BJ (cell line): Measurements from ENCODE around the gene IDS. TPM values are rescaled to one million over a fixed set of nuclear protein-coding genes. Genes with fewer than 3 reads are reported as not detected.
"Not testable (repeated sequence)": the region's sequence is repeated elsewhere in the genome, so short reads cannot be mapped to it uniquely, and the experiment has no call there.

Experiments
- CTCF ChIA-PET: fragments of 350-600 bp; formaldehyde crosslinking; extraction: SDS; loops from one replicate; lab custom pipeline; 2021; ENCODE audit warnings: antibody characterized with exemption, inconsistent platforms; lab: Yijun Ruan, JAX
- POLR2A ChIA-PET: fragments of 300-600 bp; sonication (Branson Sonifier 250); formaldehyde crosslinking; extraction: SDS; loops from one replicate; lab custom pipeline; 2021; ENCODE audit warnings: antibody characterized with exemption; lab: Charles Lee
- DNase-seq: peaks from one replicate; pipeline ENCODE4 v3.0.0-alpha.2; 2011; ENCODE audit warnings: low read depth
- H3K27me3 ChIP-seq: 2 replicates; pipeline ENCODE4 v1.6.0; 2011; ENCODE audit warnings: low read length; ENCODE audit not compliant: control insufficient read depth, insufficient read depth
- H3K36me3 ChIP-seq: 2 replicates; pipeline ENCODE4 v1.5.1; 2011; ENCODE audit warnings: low read length; ENCODE audit not compliant: control insufficient read depth, insufficient read depth
- H3K4me3 ChIP-seq: 2 replicates; pipeline ENCODE4 v1.5.1; 2011; ENCODE audit warnings: low read depth, mild to moderate bottlenecking, control low read depth, low read length
- CTCF ChIP-seq: IDR thresholded peaks from 2 replicates; pipeline ENCODE4 v1.5.1; 2011; ENCODE audit warnings: low read depth, mild to moderate bottlenecking, control low read depth, inconsistent platforms, low read length, moderate library complexity; ENCODE audit not compliant: insufficient read depth
- polyA plus RNA-seq: library from polyadenylated mRNA; depleted of rRNA; stranded (reverse); fragments of >200 nt; gene quantifications from 2 replicates; pipeline ENCODE4 v1.2.3, GENCODE V29; 2011

IDS gene
- polyA plus RNA-seq, 1 experiment, result 108 TPM

GRCh38 chrX:149491812-149492211, 13.3 kb downstream of the IDS start:
- H3K27me3 ChIP-seq, result no peaks in the 10 kb centered on the region
- no peak for DNase-seq
- TF ChIP-seq CTCF, result no peak
- peaks cover 15% of the 10 kb centered on the region for H3K36me3 ChIP-seq
- POLR2A ChIA-PET, result no interaction called here
- H3K4me3 ChIP-seq, result no peak overlapping the region
- CTCF ChIA-PET, result no interaction called here

DNA sequence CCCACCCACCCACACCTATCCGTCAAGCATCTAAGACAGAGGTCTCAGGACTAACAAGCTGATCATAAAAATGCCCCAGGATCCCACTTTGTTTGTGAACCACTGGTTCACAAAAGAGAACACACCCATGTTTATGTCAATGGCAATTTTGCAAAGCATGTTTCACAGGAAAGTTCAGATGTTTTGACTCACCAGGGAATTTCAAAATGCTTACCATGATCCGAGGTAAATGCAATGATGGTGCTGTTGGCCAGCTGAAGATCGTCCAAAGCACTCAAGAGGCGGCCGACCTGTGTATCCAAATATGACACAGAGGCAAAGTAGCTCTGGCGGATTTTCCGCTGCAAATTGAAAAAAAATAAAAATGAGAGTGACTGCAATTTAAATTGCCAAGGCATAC, 15.0 kb downstream of the IDS start:
- no peak for DNase-seq
- ChIA-PET CTCF (interaction anchor here (1.2 kb wide), 1 partner anchor 19 kb away, joined by 4 read pairs; no protein-coding TSS in a partner anchor), POLR2A (no interaction called here)
- TF ChIP-seq CTCF, result no peak
- H3K36me3 ChIP-seq, result peaks cover 16% of the 10 kb centered on the region
- H3K4me3 ChIP-seq, result no peak overlapping the region
- no peaks in the 10 kb centered on the region for H3K27me3 ChIP-seq

DNA sequence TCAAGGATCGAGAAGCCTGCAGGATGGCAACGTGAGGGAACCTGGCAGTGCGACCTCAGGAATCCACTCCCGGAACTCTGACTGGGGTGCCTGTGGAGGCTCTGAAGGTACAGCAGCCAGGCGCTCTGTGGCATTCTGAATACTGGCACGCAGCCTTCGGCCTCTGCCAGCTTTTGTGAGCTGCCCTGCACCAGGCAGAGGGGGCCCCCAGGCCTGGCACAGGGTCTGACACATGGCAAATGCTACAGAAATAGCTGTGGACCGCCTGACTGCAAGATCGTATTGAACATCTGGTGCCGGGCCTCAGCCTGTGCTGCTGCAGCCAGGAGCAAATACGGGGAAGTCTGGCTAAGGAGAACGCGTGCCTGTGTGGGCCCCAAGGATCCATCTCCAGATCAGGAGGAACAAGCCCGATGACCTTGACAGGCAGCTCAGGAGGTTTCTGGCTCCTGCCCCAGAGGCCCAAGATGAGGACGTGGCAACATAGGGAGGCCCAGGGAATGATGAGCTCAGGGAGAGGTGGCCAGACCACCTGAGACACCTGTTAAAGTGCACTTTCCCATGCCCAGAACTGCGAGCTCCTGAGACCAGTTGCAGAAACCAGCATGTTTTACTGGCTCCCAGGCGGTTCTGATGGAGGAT, 16.6 kb downstream of the IDS start:
- H3K4me3 ChIP-seq, CTCF ChIA-PET, DNase-seq, H3K27me3 ChIP-seq, POLR2A ChIA-PET: not testable (repeated sequence)
- H3K36me3 ChIP-seq, result peaks cover 15% of the 10 kb centered on the region

DNA sequence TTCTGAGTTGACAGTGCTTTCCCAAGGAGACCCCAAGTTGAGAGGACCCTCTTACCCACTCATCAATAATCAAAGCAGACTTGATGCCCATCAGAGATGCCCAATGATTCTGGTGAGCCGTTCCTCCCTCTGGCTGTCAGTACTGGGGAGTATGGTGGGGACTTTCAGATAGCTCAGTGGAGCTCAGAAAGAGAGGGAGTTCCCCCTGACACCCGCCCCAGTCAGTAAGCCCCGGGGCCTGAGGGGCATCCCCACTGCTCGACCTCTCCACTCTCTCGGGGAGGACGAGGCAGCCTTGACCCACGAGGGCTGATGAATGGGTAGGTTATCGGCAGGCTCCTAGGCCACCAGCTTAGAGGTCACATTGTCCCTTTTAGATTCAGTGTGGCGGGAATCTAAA, 17.1 kb downstream of the IDS start:
- H3K36me3 ChIP-seq, result peaks cover 11% of the 10 kb centered on the region
- CTCF ChIA-PET, DNase-seq, H3K27me3 ChIP-seq, POLR2A ChIA-PET, H3K4me3 ChIP-seq: not testable (repeated sequence)

DNA sequence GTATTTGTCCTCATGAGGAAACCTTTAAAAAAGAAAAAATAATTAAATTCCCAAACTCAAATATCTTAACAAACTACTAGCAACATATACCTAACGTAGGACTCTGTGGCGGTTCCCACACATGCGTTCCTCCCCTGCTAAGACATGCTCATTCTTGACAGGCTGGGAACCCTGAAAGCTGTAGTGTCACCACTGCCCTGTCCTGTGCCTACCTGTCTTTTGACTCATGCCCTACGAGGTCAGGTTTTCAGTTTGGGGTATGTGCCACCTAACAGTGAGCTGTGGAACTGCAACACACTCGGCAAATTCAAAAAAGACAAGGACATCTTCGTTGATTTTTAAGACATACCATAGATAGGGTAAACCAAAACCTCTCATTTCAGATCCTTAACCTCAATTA, 17.8 kb downstream of the IDS start:
- no peaks in the 10 kb centered on the region for H3K27me3 ChIP-seq
- H3K36me3 ChIP-seq, result peaks cover 9% of the 10 kb centered on the region
- POLR2A ChIA-PET, result no interaction called here
- CTCF ChIA-PET, result interaction anchor here (0.7 to 1.3 kb wide), 2 partner anchors 16 to 180 kb away, joined by 3 to 7 read pairs; no protein-coding TSS in a partner anchor
- peak; percentile 26; the same call in 1 of the 2 replicates for TF ChIP-seq CTCF
- no peak for DNase-seq
- H3K4me3 ChIP-seq, result no peak overlapping the region

DNA sequence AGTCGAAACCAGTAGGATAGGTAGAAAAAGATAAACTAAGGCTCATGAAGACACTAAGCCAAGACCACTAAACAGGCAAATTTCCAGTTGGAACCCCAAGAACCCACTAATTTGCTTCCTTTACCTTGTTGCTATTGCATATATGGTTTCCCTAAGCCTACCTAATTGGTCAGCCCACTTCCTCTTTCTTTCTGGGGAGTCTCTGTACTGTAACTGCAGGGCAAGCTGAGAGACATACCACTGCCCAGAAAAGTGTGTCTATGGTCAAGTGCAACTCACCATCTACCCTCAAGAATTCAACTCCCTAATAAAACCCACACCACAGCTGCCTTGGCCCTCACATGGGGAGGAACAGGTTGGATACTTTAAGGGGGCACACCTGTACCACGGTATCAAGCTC, 28.6 kb downstream of the IDS start:
- TF ChIP-seq CTCF, result no peak
- CTCF ChIA-PET, result no interaction called here
- POLR2A ChIA-PET, result no interaction called here
- no peak overlapping the region for H3K4me3 ChIP-seq
- H3K36me3 ChIP-seq, result peaks cover 1% of the 10 kb centered on the region
- DNase-seq, result no peak
- H3K27me3 ChIP-seq, result no peaks in the 10 kb centered on the region
